ENCODE results near the gene SP2.
A peak's percentile ranks its signal among the peaks of the same experiment; 100 is the strongest.

The SP2 gene

DNA sequence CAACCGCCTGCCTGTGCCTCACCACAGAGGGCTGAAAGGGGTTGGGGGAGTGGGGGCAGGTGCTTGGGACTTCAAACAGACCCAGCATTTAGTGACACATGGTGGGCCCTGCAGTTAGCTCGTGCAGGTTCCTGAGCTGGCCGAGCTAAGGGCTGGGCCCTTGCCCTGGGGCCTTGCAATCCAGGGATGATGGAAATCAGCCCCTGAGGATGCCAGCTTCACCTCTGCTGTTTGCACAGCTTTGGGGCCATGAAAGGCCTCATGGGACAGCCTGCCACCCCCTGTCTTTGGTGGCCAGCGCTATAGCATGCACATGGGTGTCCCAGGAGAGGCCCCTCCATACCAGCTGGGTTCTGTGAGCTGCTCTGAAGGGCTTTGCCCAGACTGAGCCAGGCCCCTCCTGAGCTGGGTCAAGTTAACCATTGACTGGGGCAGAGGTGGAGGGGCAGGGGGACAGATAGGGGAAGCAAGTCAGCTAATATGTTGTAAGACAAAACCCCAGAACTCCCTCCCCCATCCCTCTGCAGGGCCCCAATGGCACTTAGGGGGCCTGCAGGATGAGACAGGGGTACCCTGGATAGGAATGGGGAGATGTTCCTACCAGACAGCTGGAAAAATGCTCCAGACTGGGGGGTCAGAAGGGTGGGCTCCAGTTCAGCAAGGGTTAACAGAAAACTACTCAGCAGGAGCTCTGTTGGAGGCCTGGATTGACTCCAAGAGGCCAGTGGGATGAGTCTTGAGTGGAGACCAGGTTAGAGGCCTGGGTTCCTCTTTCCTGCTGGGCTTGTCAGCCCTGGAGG is 61.0 kb downstream of the SP2 start:
- Histone ChIP-seq H3K4me3 (ENCODE audit: low read length) (no peak overlapping the region), H3K27me3 (replicated peaks; ENCODE audit: control insufficient read depth, insufficient read depth, low read length) (peaks cover 3% of the 10 kb centered on the region), H3K9ac (ENCODE audit: low read length) (no peak overlapping the region), H3K9me3 (ENCODE audit: control insufficient read depth, low read length) (peaks cover 5% of the 10 kb centered on the region), H3K4me1 (ENCODE audit: control insufficient read depth, insufficient read depth, low read length) (peaks cover 3% of the 10 kb centered on the region), H3K36me3 (ENCODE audit: control insufficient read depth, insufficient read depth, low read length, severe bottlenecking) (no peaks in the 10 kb centered on the region)
- DNase-seq (ENCODE audit: low read depth): no peak

DNA sequence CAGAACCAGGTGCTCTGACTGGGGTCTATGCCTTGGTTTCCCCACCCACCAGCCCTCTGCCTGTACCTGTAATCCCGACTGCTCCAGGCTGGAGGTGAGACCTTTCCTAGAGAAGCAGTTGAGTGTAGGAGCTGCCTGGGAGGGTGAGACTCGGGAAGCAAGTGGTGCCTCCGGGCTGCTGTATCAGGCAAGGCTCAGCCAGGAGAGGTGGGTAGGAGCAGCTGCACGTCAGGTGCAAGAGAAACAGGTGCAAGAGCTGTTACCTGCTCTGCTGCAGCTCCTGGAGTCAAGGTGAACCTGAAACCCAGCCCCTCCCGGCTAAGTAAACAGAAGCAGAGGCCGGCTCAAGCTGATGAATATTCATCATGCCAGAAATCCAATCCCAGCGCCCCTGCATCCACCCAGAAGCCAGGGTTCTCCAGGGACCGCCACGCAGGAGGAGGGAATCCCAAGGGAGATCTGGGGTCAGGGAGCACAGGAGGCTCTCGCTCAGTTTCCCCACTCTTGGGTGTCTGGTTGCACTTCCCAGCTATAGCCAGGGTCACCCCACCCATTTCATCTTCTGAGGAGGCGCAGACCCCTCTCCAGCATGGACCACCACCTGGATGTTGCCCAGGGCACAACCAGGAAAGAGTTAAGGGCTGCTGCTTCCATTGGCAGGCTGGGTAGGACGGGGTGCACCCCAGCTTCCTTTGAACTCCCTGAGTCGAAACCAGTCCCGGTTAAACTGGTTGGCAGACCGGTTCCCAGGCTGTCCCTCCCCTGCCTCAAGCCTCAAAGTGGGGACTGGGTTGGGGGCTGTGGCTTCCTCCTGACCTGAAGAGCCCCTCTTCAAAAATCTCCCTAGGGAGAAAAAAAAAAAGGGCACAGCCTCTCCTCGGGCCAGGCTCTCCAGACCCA is 61.8 kb downstream of the SP2 start, which contains the start of gene PRR15L:
Gene PRR15L, minus strand, starts transcription at position 293 of the 900 bp plus-strand sequence. CDS start 4,649 bp downstream, outside the sequence.
- DNase-seq (ENCODE audit: low read depth): no peak

GRCh38 chr17:47959825-47960655 is 64.0 kb downstream of the SP2 start:
- H3K36me3 ChIP-seq (ENCODE audit: control insufficient read depth, insufficient read depth, low read length, severe bottlenecking): no peaks in the 10 kb centered on the region
- no peak overlapping the region for H3K4me3 ChIP-seq (ENCODE audit: low read length)
- H3K4me1 ChIP-seq (ENCODE audit: control insufficient read depth, insufficient read depth, low read length): peaks cover 3% of the 10 kb centered on the region
- peaks cover 3% of the 10 kb centered on the region for H3K27me3 ChIP-seq (replicated peaks; ENCODE audit: control insufficient read depth, insufficient read depth, low read length)
- no peak for DNase-seq (ENCODE audit: low read depth)
- peaks cover 5% of the 10 kb centered on the region for H3K9me3 ChIP-seq (ENCODE audit: control insufficient read depth, low read length)
- H3K9ac ChIP-seq (ENCODE audit: low read length): no peak overlapping the region

More for the DNA sequence above, 61.8 kb downstream of the SP2 start, which contains the start of gene PRR15L:
- Histone ChIP-seq H3K9me3 (ENCODE audit: control insufficient read depth, low read length) (peaks cover 5% of the 10 kb centered on the region), H3K4me1 (ENCODE audit: control insufficient read depth, insufficient read depth, low read length) (peaks cover 3% of the 10 kb centered on the region), H3K9ac (ENCODE audit: low read length) (no peak within 1 kb of the TSS), H3K27me3 (replicated peaks; ENCODE audit: control insufficient read depth, insufficient read depth, low read length) (peaks cover 3% of the 10 kb centered on the region), H3K4me3 (ENCODE audit: low read length) (no peak within 1 kb of the TSS), H3K36me3 (ENCODE audit: control insufficient read depth, insufficient read depth, low read length, severe bottlenecking) (no peaks in the 10 kb centered on the region)

GRCh38 chr17:47961406-47961805 is 65.4 kb downstream of the SP2 start:
- H3K36me3 ChIP-seq (ENCODE audit: control insufficient read depth, insufficient read depth, low read length, severe bottlenecking): no peaks in the 10 kb centered on the region
- no peak for DNase-seq (ENCODE audit: low read depth)
- H3K4me3 ChIP-seq (ENCODE audit: low read length): no peak overlapping the region
- peaks cover 3% of the 10 kb centered on the region for H3K27me3 ChIP-seq (replicated peaks; ENCODE audit: control insufficient read depth, insufficient read depth, low read length)
- H3K4me1 ChIP-seq (ENCODE audit: control insufficient read depth, insufficient read depth, low read length): peaks cover 11% of the 10 kb centered on the region
- no peak overlapping the region for H3K9ac ChIP-seq (ENCODE audit: low read length)
- H3K9me3 ChIP-seq (ENCODE audit: control insufficient read depth, low read length): peaks cover 5% of the 10 kb centered on the region

DNA sequence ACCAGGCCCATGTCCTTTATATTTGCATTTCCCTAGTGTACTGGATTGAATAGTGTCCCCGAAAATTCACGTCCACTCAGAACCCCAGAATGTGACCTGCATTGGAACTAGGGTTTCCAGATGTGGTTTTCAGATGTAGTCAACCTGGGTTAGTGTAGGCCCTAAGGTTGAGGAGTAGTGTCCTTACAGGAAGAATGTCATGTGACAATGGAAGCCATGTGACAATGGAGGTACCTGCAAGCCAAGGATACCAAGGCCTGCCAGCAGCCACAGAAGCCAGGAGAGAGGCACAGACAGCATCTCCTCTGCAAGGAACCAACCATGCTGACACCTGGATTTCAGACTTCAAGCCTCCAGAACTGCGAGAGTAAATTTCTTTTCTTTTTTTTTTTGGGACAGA is 66.9 kb downstream of the SP2 start:
- Histone ChIP-seq H3K4me1 (ENCODE audit: control insufficient read depth, insufficient read depth, low read length) (peaks cover 23% of the 10 kb centered on the region), H3K9ac (ENCODE audit: low read length) (no peak overlapping the region), H3K27me3 (replicated peaks; ENCODE audit: control insufficient read depth, insufficient read depth, low read length) (peaks cover 3% of the 10 kb centered on the region), H3K36me3 (ENCODE audit: control insufficient read depth, insufficient read depth, low read length, severe bottlenecking) (no peaks in the 10 kb centered on the region), H3K4me3 (ENCODE audit: low read length) (no peak overlapping the region), H3K9me3 (ENCODE audit: control insufficient read depth, low read length) (peaks cover 5% of the 10 kb centered on the region)
- no peak for DNase-seq (ENCODE audit: low read depth)

DNA sequence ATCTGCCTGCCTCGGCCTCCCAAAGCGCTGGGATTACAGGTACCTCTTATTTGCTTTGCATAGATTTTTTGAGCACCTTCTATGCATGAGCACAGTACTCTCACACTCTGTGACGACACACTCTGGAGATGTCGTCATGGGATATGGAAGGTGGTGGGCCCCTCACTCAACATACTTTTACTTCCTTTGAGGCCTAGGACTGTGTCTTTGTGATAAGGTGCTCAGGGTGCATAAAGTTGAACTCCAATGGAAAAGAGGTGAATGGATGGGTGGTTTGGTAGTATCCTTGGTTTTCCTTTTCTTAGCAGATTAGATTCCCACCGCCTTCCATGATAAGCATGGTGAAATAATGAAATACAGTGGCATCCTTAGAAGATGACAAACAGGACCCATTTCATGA is 68.8 kb downstream of the SP2 start:
- Histone ChIP-seq H3K27me3 (replicated peaks; ENCODE audit: control insufficient read depth, insufficient read depth, low read length) (no peaks in the 10 kb centered on the region), H3K4me1 (ENCODE audit: control insufficient read depth, insufficient read depth, low read length) (peaks cover 27% of the 10 kb centered on the region), H3K9ac (ENCODE audit: low read length) (no peak overlapping the region), H3K9me3 (ENCODE audit: control insufficient read depth, low read length) (peaks cover 5% of the 10 kb centered on the region), H3K36me3 (ENCODE audit: control insufficient read depth, insufficient read depth, low read length, severe bottlenecking) (no peaks in the 10 kb centered on the region), H3K4me3 (ENCODE audit: low read length) (no peak overlapping the region)
- DNase-seq (ENCODE audit: low read depth): no peak

GRCh38 chr17:47966079-47966519 is 70.1 kb downstream of the SP2 start:
- DNase-seq (ENCODE audit: low read depth): peak; percentile 20
- H3K4me3 ChIP-seq (ENCODE audit: low read length): no peak overlapping the region
- no peaks in the 10 kb centered on the region for H3K36me3 ChIP-seq (ENCODE audit: control insufficient read depth, insufficient read depth, low read length, severe bottlenecking)
- H3K27me3 ChIP-seq (replicated peaks; ENCODE audit: control insufficient read depth, insufficient read depth, low read length): no peaks in the 10 kb centered on the region
- H3K9ac ChIP-seq (ENCODE audit: low read length): peak overlapping the region; percentile 67
- H3K4me1 ChIP-seq (ENCODE audit: control insufficient read depth, insufficient read depth, low read length): peaks cover 31% of the 10 kb centered on the region
- peaks cover 5% of the 10 kb centered on the region for H3K9me3 ChIP-seq (ENCODE audit: control insufficient read depth, low read length)

GRCh38 chr17:47967607-47968252 is 71.7 kb downstream of the SP2 start:
- no peaks in the 10 kb centered on the region for H3K27me3 ChIP-seq (replicated peaks; ENCODE audit: control insufficient read depth, insufficient read depth, low read length)
- H3K9ac ChIP-seq (ENCODE audit: low read length): peak overlapping the region; percentile 36
- peak overlapping the region; percentile 42 for H3K4me3 ChIP-seq (ENCODE audit: low read length)
- H3K4me1 ChIP-seq (ENCODE audit: control insufficient read depth, insufficient read depth, low read length): peaks cover 40% of the 10 kb centered on the region
- no peaks in the 10 kb centered on the region for H3K36me3 ChIP-seq (ENCODE audit: control insufficient read depth, insufficient read depth, low read length, severe bottlenecking)
- DNase-seq (ENCODE audit: low read depth): peak; percentile 66
- H3K9me3 ChIP-seq (ENCODE audit: control insufficient read depth, low read length): no peaks in the 10 kb centered on the region

DNA sequence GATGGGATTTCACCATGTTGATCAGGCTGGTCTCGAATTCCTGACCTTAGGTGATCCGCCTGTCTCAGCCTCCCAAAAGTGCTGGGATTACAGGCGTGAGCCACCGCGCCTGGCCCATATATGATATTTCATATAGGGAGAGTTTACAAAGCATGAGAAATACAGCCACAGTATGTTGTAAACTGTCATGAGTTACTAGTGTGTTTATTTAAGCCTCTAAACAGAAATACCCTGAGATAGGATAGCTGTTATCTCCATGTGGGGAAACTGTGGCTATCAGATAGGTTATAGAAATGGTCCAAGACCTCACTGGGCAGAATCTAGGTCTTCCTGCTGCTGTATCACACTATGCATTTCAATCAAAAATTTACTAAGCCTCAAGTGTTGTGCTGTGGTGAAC is 72.8 kb downstream of the SP2 start:
- no peaks in the 10 kb centered on the region for H3K9me3 ChIP-seq (ENCODE audit: control insufficient read depth, low read length)
- peaks cover 6% of the 10 kb centered on the region for H3K36me3 ChIP-seq (ENCODE audit: control insufficient read depth, insufficient read depth, low read length, severe bottlenecking)
- no peak overlapping the region for H3K9ac ChIP-seq (ENCODE audit: low read length)
- no peaks in the 10 kb centered on the region for H3K27me3 ChIP-seq (replicated peaks; ENCODE audit: control insufficient read depth, insufficient read depth, low read length)
- no peak overlapping the region for H3K4me3 ChIP-seq (ENCODE audit: low read length)
- DNase-seq (ENCODE audit: low read depth): no peak
- H3K4me1 ChIP-seq (ENCODE audit: control insufficient read depth, insufficient read depth, low read length): peaks cover 40% of the 10 kb centered on the region

DNA sequence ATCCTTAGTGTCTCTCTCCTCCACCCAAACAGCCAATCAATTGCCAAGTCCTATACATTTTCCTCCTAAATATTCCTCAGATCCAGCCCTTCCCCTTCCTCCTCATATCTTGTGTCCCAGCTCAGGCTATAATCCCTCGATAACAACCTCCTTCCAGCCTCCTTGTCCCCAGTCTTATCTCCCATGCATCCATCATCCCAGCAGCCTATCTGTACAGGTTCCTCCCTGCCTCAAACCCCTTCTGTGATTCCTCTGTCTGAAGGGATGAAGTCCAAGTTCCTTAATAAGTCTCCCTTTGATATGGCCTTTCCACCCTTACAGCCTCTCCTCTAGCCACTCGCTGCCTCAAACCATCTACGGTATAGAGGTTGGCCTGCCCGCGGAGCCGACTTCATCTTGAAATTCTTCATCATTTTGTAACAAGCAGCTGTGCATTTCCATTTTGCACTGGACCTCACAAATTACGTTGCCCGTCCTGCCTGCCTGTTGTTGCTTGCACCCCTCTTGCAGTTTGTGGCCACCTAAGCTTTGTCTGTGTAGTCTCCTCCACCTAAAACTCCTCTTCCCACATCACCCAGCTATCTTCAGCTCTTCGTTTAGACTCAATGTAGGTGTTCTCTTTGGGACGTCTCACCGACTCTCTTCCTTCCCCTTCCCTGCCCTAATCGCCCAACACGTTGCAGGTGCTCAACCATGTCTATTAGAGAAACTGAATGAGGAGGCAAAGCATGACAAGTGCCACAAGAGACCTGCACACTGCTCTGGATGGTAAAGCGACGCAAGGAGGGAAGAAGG is 74.1 kb downstream of the SP2 start:
- H3K4me1 ChIP-seq (ENCODE audit: control insufficient read depth, insufficient read depth, low read length): peaks cover 40% of the 10 kb centered on the region
- peak overlapping the region; percentile 73 for H3K4me3 ChIP-seq (ENCODE audit: low read length)
- no peaks in the 10 kb centered on the region for H3K27me3 ChIP-seq (replicated peaks; ENCODE audit: control insufficient read depth, insufficient read depth, low read length)
- peak overlapping the region; percentile 72 for H3K9ac ChIP-seq (ENCODE audit: low read length)
- H3K36me3 ChIP-seq (ENCODE audit: control insufficient read depth, insufficient read depth, low read length, severe bottlenecking): peaks cover 14% of the 10 kb centered on the region
- no peak for DNase-seq (ENCODE audit: low read depth)
- H3K9me3 ChIP-seq (ENCODE audit: control insufficient read depth, low read length): no peaks in the 10 kb centered on the region
